ENCODE results near the gene TPRG1. TPM values are rescaled to one million over a fixed set of nuclear protein-coding genes. Genes with fewer than 3 reads are reported as not detected.

Gene TPRG1
- total and polyA plus RNA-seq, 2 donors (not counting 3 experiments of a cell fraction or from before 2014, with no cell fraction given): 0.30 TPM; not detected in 1

GRCh38 chr3:189297932-189298331, 126.2 kb downstream of the TPRG1 start:
- no peaks in the 10 kb centered on the region for H3K9me3 ChIP-seq (replicated peaks; ENCODE audit: control insufficient read depth, insufficient read depth, low read length)
- no TSS peak for BruUV-seq (replicated peaks)
- no peaks in the 10 kb centered on the region for H3K27me3 ChIP-seq (ENCODE audit: control insufficient read depth in 2 of 2, insufficient read depth in 2 of 2, low read length in 2 of 2)
- H3K4me1 ChIP-seq (ENCODE audit: control insufficient read depth, extremely low read depth, insufficient read depth, low read length): no peaks in the 10 kb centered on the region
- H3K4me3 ChIP-seq (replicated peaks in 1 of 3; ENCODE audit: insufficient read depth in 1 of 3, low read depth in 1 of 3, low read length in 3 of 3): no peak overlapping the region
- H3K4me2 ChIP-seq (ENCODE audit: insufficient read depth, low read length): no peak overlapping the region
- no peak overlapping the region for H3K9ac ChIP-seq (replicated peaks; ENCODE audit: extremely low read depth, insufficient read depth, low read length)
- TF ChIP-seq POLR2AphosphoS5 (IDR thresholded peaks at IDR 0.05; ENCODE audit: insufficient read depth, low read depth, low read length) (no peak), POLR2A (IDR thresholded peaks at IDR 0.05; ENCODE audit: low read depth, low read length) (no peak), GATA2 (IDR thresholded peaks at IDR 0.05; ENCODE audit: insufficient read depth, insufficient read length, low read depth, low read length) (no peak), JUN (IDR thresholded peaks at IDR 0.05; ENCODE audit: borderline replicate concordance, insufficient read depth, insufficient read length, low read depth) (no peak), FOS (IDR thresholded peaks at IDR 0.05; ENCODE audit: borderline replicate concordance, insufficient read depth, low read length) (no peak), EZH2 (IDR thresholded peaks at IDR 0.05; ENCODE audit: borderline replicate concordance, low read depth, low read length, severe bottlenecking) (no peak), MYC (IDR thresholded peaks at IDR 0.05; ENCODE audit: low read depth, low read length) (no peak)
- TF ChIP-seq, protein P1, sequence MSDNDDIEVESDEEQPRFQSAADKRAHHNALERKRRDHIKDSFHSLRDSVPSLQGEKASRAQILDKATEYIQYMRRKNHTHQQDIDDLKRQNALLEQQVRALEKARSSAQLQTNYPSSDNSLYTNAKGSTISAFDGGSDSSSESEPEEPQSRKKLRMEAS (IDR thresholded peaks at IDR 0.05; ENCODE audit: insufficient read depth, insufficient read length): no peak
- TF ChIP-seq, protein P2, sequence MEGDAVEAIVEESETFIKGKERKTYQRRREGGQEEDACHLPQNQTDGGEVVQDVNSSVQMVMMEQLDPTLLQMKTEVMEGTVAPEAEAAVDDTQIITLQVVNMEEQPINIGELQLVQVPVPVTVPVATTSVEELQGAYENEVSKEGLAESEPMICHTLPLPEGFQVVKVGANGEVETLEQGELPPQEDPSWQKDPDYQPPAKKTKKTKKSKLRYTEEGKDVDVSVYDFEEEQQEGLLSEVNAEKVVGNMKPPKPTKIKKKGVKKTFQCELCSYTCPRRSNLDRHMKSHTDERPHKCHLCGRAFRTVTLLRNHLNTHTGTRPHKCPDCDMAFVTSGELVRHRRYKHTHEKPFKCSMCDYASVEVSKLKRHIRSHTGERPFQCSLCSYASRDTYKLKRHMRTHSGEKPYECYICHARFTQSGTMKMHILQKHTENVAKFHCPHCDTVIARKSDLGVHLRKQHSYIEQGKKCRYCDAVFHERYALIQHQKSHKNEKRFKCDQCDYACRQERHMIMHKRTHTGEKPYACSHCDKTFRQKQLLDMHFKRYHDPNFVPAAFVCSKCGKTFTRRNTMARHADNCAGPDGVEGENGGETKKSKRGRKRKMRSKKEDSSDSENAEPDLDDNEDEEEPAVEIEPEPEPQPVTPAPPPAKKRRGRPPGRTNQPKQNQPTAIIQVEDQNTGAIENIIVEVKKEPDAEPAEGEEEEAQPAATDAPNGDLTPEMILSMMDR (IDR thresholded peaks at IDR 0.05; ENCODE audit: extremely low read depth in 1 of 2, insufficient read depth in 1 of 2, low read depth in 1 of 2, low read length in 2 of 2): no peak
- H4K20me1 ChIP-seq (replicated peaks; ENCODE audit: control insufficient read depth, extremely low read depth, insufficient read depth, low read length): no peaks in the 10 kb centered on the region
- ChIA-PET CTCF (no interaction called here), POLR2A (no interaction called here)
- no peak overlapping the region for H3K27ac ChIP-seq (ENCODE audit: insufficient read depth, low read depth, low read length)
- H3K36me3 ChIP-seq (ENCODE audit: control insufficient read depth in 2 of 2, extremely low read depth in 1 of 2, insufficient read depth in 2 of 2, low read length in 2 of 2): no peaks in the 10 kb centered on the region
- dilution Hi-C loops (cut with MboI; ENCODE audit: extremely low pct_ligation_motif_present, low sequenced_read_pairs) (no loop called here), intact Hi-C loops (cut with micrococcal nuclease) (no loop called here)
- no peaks in the 10 kb centered on the region for H3K9me1 ChIP-seq (replicated peaks; ENCODE audit: control insufficient read depth, extremely low read depth, insufficient read depth, low read length)
- DNase-seq (ENCODE audit: low read depth, low spot score): no peak
- no peak overlapping the region for H2AFZ ChIP-seq (ENCODE audit: low read depth, low read length)
- no peaks in the 10 kb centered on the region for H3K79me2 ChIP-seq (ENCODE audit: control insufficient read depth, insufficient read depth, low read length)
- FAIRE-seq: no peak

All from endothelial cell of umbilical vein (primary cell).